Ascending aorta (tissue), 2 donors: Measurements from ENCODE around the gene LRRC71. TPM values are rescaled to one million over a fixed set of nuclear protein-coding genes. Genes with fewer than 3 reads are reported as not detected.

ENCODE experiments used
- DNase-seq, 2 donors: peaks; one replicate each; pipeline ENCODE4 v3.0.0-alpha.2; 2019; ENCODE audit warnings: low spot score in 2 of 2
- H3K27ac ChIP-seq, 2 donors: fragments of 200-600 bp; sonication (generic); one replicate each; pipeline ENCODE4 v1.5.1; 2016 to 2017; ENCODE audit warnings: mild to moderate bottlenecking in 1 of 2
- H3K27me3 ChIP-seq: fragments of 200-600 bp; sonication (generic); one replicate; pipeline ENCODE4 v1.5.1; 2017
- H3K36me3 ChIP-seq, 2 donors: fragments of 200-600 bp; sonication (generic); one replicate each; pipeline ENCODE4 v1.5.1; 2016
- H3K4me1 ChIP-seq, 2 donors: fragments of 200-600 bp; sonication (generic); one replicate each; pipeline ENCODE4 v1.5.1; 2016 to 2017; ENCODE audit warnings: mild to moderate bottlenecking in 1 of 2
- H3K4me3 ChIP-seq, 2 donors: fragments of 200-600 bp; sonication (generic); one replicate each; pipeline ENCODE4 v1.5.1; 2016 to 2017; ENCODE audit warnings: mild to moderate bottlenecking in 1 of 2
- H3K9me3 ChIP-seq, 2 donors: fragments of 200-600 bp; sonication (generic); one replicate each; pipeline ENCODE4 v1.5.1; 2016
- CTCF ChIP-seq, 3 experiments: fragments of 200-600 bp in 2 of 3; fragments of 450-650 bp in 1 of 3; sonication (generic) in 2 of 3; IDR thresholded peaks; one replicate each; pipeline ENCODE4 v1.5.1; 2016 to 2019; ENCODE audit warnings: antibody characterized with exemption in 3 of 3, mild to moderate bottlenecking in 1 of 3, moderate library complexity in 1 of 3
- intact Hi-C: fragments of 100-400 bp; cut with DNase I; formaldehyde crosslinking; loops from one replicate; pipeline ENCODE4 v1.15.1; 2023
- total RNA-seq: library from RNA; depleted of rRNA; stranded (reverse); fragments of >200 nt; gene quantifications from one replicate; pipeline ENCODE4 v1.1.0, GENCODE V29; 2016

Gene LRRC71
- total RNA-seq, 1 donor from 2014 or later, result not detected

- intact Hi-C loops, result no loop called here
These were observed 7.0 kb downstream of the LRRC71 start for GRCh38 chr1:156927215-156928042.

GRCh38 chr1:156928043-156928602 lies 7.7 kb downstream of the LRRC71 start:
- no peak for TF ChIP-seq CTCF (IDR thresholded peaks at IDR 0.05)
- Histone ChIP-seq H3K4me3 (peak overlapping the region in 1 of 2 donors; percentile 39), H3K4me1 (peaks cover 4 to 15% of the 10 kb centered on the region in 2 donors), H3K9me3 (no peaks in the 10 kb centered on the region), H3K27ac (no peak overlapping the region), H3K27me3 (peaks cover 25% of the 10 kb centered on the region), H3K36me3 (no peaks in the 10 kb centered on the region)
- no peak for DNase-seq
- intact Hi-C loops, result no loop called here

More at GRCh38 chr1:156927215-156928042, 7.0 kb downstream of the LRRC71 start:
- H3K9me3 ChIP-seq, result no peaks in the 10 kb centered on the region
- H3K27me3 ChIP-seq, result peaks cover 32% of the 10 kb centered on the region
- TF ChIP-seq CTCF (IDR thresholded peaks at IDR 0.05), result peak; percentile 50 to 63 (median 50)
- peak overlapping the region; percentile 39 to 53 for H3K4me3 ChIP-seq
- no peak overlapping the region for H3K27ac ChIP-seq
- H3K36me3 ChIP-seq, result no peaks in the 10 kb centered on the region
- peaks cover 4 to 15% of the 10 kb centered on the region in 2 donors for H3K4me1 ChIP-seq
- DNase-seq, result peak in 1 of 2 donors; percentile 76

- H3K27me3 ChIP-seq, result peaks cover 9% of the 10 kb centered on the region
- DNase-seq, result no peak
- H3K27ac ChIP-seq, result no peak overlapping the region
- no peaks in the 10 kb centered on the region for H3K36me3 ChIP-seq
- no peak for TF ChIP-seq CTCF (IDR thresholded peaks at IDR 0.05)
- peaks cover 0 to 8% of the 10 kb centered on the region in 2 donors for H3K4me1 ChIP-seq
- no peaks in the 10 kb centered on the region for H3K9me3 ChIP-seq
- intact Hi-C loops, result no loop called here
- no peak overlapping the region for H3K4me3 ChIP-seq
These were observed 9.3 kb downstream of the LRRC71 start for GRCh38 chr1:156929596-156930238.

- intact Hi-C loops, result no loop called here
- DNase-seq, result no peak
These were observed 10.1 kb downstream of the LRRC71 start for GRCh38 chr1:156930483-156930882.

More at GRCh38 chr1:156930483-156930882, 10.1 kb downstream of the LRRC71 start:
- peaks cover 0 to 4% of the 10 kb centered on the region in 2 donors for H3K36me3 ChIP-seq
- no peak overlapping the region for H3K27ac ChIP-seq
- no peaks in the 10 kb centered on the region for H3K9me3 ChIP-seq
- TF ChIP-seq CTCF (IDR thresholded peaks at IDR 0.05), result no peak
- peaks cover 5% of the 10 kb centered on the region for H3K27me3 ChIP-seq
- no peak overlapping the region for H3K4me3 ChIP-seq
- peaks cover 0 to 8% of the 10 kb centered on the region in 2 donors for H3K4me1 ChIP-seq
